MM.1S (cell line): Measurements from ENCODE around the gene MSANTD2.

Source experiments
- DNase-seq: peaks from one replicate; pipeline ENCODE4 v3.0.0-alpha.2; 2015
- H2AFZ ChIP-seq: fragments of 300-600 bp; sonication (generic); 2 replicates; pipeline ENCODE4 v1.6.0; 2016; ENCODE audit warnings: antibody characterized with exemption, low read length
- H3F3A ChIP-seq: fragments of 300-600 bp; sonication (generic); 2 replicates; pipeline ENCODE4 v1.6.1; 2016; ENCODE audit warnings: mild to moderate bottlenecking, antibody characterized with exemption, low read length, moderate library complexity, mixed read lengths; ENCODE audit not compliant: insufficient read depth
- H3K27ac ChIP-seq: fragments of 300-600 bp; sonication (generic); 2 replicates; pipeline ENCODE4 v1.5.1; 2016; ENCODE audit warnings: mild to moderate bottlenecking, low read length
- H3K27me3 ChIP-seq: fragments of 300-600 bp; sonication (generic); replicated peaks from 2 replicates; pipeline ENCODE4 v1.6.0; 2016; ENCODE audit warnings: low read length; ENCODE audit not compliant: insufficient read depth
- H3K36me3 ChIP-seq: fragments of 300-600 bp; sonication (generic); replicated peaks from 2 replicates; pipeline ENCODE4 v1.6.1; 2016; ENCODE audit warnings: mild to moderate bottlenecking, low read length, mixed read lengths; ENCODE audit not compliant: insufficient read depth
- H3K4me1 ChIP-seq: fragments of 300-600 bp; sonication (generic); 2 replicates; pipeline ENCODE4 v1.6.1; 2016; ENCODE audit warnings: low read length, mixed read lengths
- H3K4me2 ChIP-seq: fragments of 300-600 bp; sonication (generic); 2 replicates; pipeline ENCODE4 v1.6.0; 2016; ENCODE audit warnings: low read depth, low read length
- H3K4me3 ChIP-seq: fragments of 300-600 bp; sonication (generic); 2 replicates; pipeline ENCODE4 v1.5.1; 2016; ENCODE audit warnings: low read length, mixed read lengths
- H3K79me2 ChIP-seq: fragments of 300-600 bp; sonication (generic); 2 replicates; pipeline ENCODE4 v1.6.1; 2016; ENCODE audit warnings: mixed run types, low read length, mixed read lengths
- H3K9ac ChIP-seq: fragments of 300-600 bp; sonication (generic); 2 replicates; pipeline ENCODE4 v1.6.1; 2016; ENCODE audit warnings: low read length, mixed read lengths
- H3K9me2 ChIP-seq: fragments of 300-600 bp; sonication (generic); replicated peaks from 2 replicates; pipeline ENCODE4 v1.6.1; 2016; ENCODE audit warnings: mild to moderate bottlenecking, low read length, mixed read lengths; ENCODE audit not compliant: insufficient read depth
- H3K9me3 ChIP-seq: fragments of 300-600 bp; sonication (generic); replicated peaks from 2 replicates; pipeline ENCODE4 v1.6.1; 2016; ENCODE audit warnings: mild to moderate bottlenecking, low read length, mixed read lengths; ENCODE audit not compliant: insufficient read depth
- H4K20me1 ChIP-seq: fragments of 300-600 bp; sonication (generic); 2 replicates; pipeline ENCODE4 v1.6.1; 2016; ENCODE audit warnings: mild to moderate bottlenecking, low read length, moderate library complexity, mixed read lengths; ENCODE audit not compliant: insufficient read depth
- CTCF ChIP-seq: fragments of 300-600 bp; sonication (generic); IDR thresholded peaks from 2 replicates; pipeline ENCODE4 v1.5.1; 2016; ENCODE audit warnings: antibody characterized with exemption, low read length, mixed read lengths
- EZH2 ChIP-seq: fragments of 300-600 bp; sonication (generic); optimal IDR thresholded peaks from 2 replicates; pipeline ENCODE3; 2017; ENCODE audit warnings: low read depth, mild to moderate bottlenecking, antibody characterized with exemption, low read length, mixed read lengths
- EZH2phosphoT487 ChIP-seq: fragments of 300-600 bp; sonication (generic); IDR thresholded peaks from 2 replicates; pipeline ENCODE4 v1.6.1; 2018; ENCODE audit warnings: antibody characterized with exemption, low read length

The MSANTD2 gene

GRCh38 chr11:124769806-124770774 lies 30.1 kb downstream of the MSANTD2 start:
- no peak overlapping the region for H3K27ac ChIP-seq
- no peaks in the 10 kb centered on the region for H3K9me2 ChIP-seq
- H3K27me3 ChIP-seq, result no peaks in the 10 kb centered on the region
- no peak overlapping the region for H3K4me3 ChIP-seq
- H3K9me3 ChIP-seq, result no peaks in the 10 kb centered on the region
- no peaks in the 10 kb centered on the region; the same call in 1 of the 2 replicates for H3K79me2 ChIP-seq
- H2AFZ ChIP-seq, result no peak overlapping the region
- H3K9ac ChIP-seq, result no peak overlapping the region
- H3K36me3 ChIP-seq, result no peaks in the 10 kb centered on the region
- no peak overlapping the region for H3K4me2 ChIP-seq
- no peaks in the 10 kb centered on the region for H4K20me1 ChIP-seq
- H3F3A ChIP-seq, result no peaks in the 10 kb centered on the region
- no peak for DNase-seq
- TF ChIP-seq CTCF (no peak), EZH2 (no peak), EZH2phosphoT487 (no peak)
- peaks cover 3% of the 10 kb centered on the region for H3K4me1 ChIP-seq

GRCh38 chr11:124768914-124769313 lies 31.3 kb downstream of the MSANTD2 start:
- H3K9ac ChIP-seq, result no peak overlapping the region
- no peak overlapping the region for H3K27ac ChIP-seq
- no peak overlapping the region for H3K4me2 ChIP-seq

GRCh38 chr11:124766156-124766555 lies 34.0 kb downstream of the MSANTD2 start:
- Histone ChIP-seq H3K4me3 (no peak overlapping the region), H4K20me1 (no peaks in the 10 kb centered on the region), H3K9ac (no peak overlapping the region), H3K27ac (no peak overlapping the region), H3K9me2 (no peaks in the 10 kb centered on the region), H3K4me1 (peaks cover 22% of the 10 kb centered on the region), H3K36me3 (no peaks in the 10 kb centered on the region), H3K4me2 (no peak overlapping the region), H3K9me3 (no peaks in the 10 kb centered on the region), H3K27me3 (no peaks in the 10 kb centered on the region), H3F3A (peaks cover 23% of the 10 kb centered on the region), H2AFZ (no peak overlapping the region), H3K79me2 (peaks cover 8% of the 10 kb centered on the region)
- TF ChIP-seq EZH2phosphoT487 (no peak), EZH2 (no peak)
- no peak for DNase-seq

More at GRCh38 chr11:124768914-124769313, 31.3 kb downstream of the MSANTD2 start:
- no peaks in the 10 kb centered on the region for H3K36me3 ChIP-seq
- H4K20me1 ChIP-seq, result no peaks in the 10 kb centered on the region
- H3K27me3 ChIP-seq, result no peaks in the 10 kb centered on the region
- peaks cover 15% of the 10 kb centered on the region for H3K4me1 ChIP-seq
- H3K9me3 ChIP-seq, result no peaks in the 10 kb centered on the region
- H3F3A ChIP-seq, result peaks cover 8% of the 10 kb centered on the region
- no peak overlapping the region for H2AFZ ChIP-seq
- no peaks in the 10 kb centered on the region for H3K9me2 ChIP-seq
- TF ChIP-seq EZH2 (no peak), EZH2phosphoT487 (no peak), CTCF (no peak)
- no peaks in the 10 kb centered on the region; the same call in 1 of the 2 replicates for H3K79me2 ChIP-seq
- no peak overlapping the region for H3K4me3 ChIP-seq
- no peak for DNase-seq
